Stimulated activated naive CD4-positive, alpha-beta T cell treated with Interleukin-2 at 50 U/mL for 16 hours (primary cell): Measurements from ENCODE around the gene LAMTOR5.
"Not testable (repeated sequence)": the region's sequence is repeated elsewhere in the genome, so short reads cannot be mapped to it uniquely, and the experiment has no call there.

ENCODE experiments used
- DNase-seq: peaks from one replicate; lab custom pipeline; 2025; lab: John Stamatoyannopoulos, UW

Gene LAMTOR5

GRCh38 chr1:110426854-110427253 is 19.4 kb upstream of the LAMTOR5 start:
- no peak for DNase-seq

DNA sequence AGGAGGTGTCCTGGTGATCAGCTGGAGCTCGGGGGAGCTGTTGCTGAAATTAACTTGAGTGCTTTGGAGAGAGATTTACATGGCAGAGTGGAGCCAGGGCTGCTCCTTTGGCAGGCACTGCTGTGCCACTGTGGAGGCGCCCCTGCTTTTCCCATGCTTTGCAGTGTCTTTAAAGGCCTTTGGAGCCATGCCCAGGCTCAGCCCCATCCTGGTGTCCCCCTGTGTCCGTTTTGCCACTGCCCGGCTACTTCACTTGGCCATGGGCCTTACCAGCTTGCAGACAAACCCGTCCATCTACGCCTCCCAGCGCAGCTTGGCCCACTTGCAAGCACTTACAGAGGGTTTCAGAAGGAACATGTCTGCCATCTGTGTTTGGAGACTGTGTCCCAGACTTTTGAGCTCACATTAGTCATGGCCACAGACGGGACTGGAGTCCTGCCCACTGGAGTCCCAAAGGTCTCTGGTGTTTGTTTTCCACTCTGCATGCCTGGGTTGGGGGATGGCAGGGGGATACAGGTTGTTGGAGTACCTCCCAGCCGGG is 18.2 kb upstream of the LAMTOR5 start:
- no peak for DNase-seq

GRCh38 chr1:110424699-110425611 is 17.5 kb upstream of the LAMTOR5 start:
- DNase-seq: no peak

- no peak for DNase-seq
Observed at GRCh38 chr1:110420874-110421793, 13.6 kb upstream of the LAMTOR5 start.

GRCh38 chr1:110420023-110420662 is 12.6 kb upstream of the LAMTOR5 start:
- no peak for DNase-seq

- DNase-seq: no peak
Observed at GRCh38 chr1:110418729-110419128, 11.2 kb upstream of the LAMTOR5 start.

DNA sequence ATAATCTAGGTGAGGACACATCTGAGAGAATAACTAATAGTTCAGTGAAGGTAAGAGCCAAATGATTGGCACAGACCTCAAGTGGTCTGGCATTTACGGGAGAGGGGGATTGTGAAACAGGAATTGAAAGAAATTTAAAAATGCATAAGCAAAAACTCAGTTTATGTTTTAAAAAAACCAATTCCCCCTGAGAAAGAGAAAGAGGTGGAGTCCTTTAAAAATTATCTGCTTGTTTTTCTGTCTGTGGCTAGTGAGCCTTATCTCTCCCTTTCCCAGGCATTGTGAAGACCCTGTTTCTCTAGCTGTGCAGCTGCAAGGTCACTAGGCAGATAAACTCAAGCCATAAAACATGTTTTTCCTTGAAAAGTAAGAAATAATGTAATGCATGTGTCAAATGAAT is 5.6 kb upstream of the LAMTOR5 start:
- DNase-seq: not testable (repeated sequence)

DNA sequence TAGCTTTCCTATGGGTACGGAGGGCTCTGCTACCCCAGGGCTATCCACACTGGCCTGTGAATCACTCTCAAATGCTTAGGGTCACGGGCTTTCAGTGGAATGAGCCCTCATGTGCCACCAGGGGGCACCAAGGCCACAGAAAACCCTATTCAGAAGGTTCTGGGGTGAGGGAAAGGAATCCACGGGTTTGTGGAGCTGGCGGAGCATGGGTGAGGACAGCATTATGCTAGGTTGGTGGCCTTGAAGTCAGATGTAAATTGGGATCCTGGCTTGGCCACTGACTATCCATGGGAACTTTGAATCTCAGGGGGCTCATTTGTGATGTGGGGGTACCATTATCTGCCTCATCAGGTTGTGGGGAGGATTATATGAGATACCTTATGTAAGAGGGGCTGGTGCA is 5.1 kb upstream of the LAMTOR5 start:
- peak; percentile 56 for DNase-seq

DNA sequence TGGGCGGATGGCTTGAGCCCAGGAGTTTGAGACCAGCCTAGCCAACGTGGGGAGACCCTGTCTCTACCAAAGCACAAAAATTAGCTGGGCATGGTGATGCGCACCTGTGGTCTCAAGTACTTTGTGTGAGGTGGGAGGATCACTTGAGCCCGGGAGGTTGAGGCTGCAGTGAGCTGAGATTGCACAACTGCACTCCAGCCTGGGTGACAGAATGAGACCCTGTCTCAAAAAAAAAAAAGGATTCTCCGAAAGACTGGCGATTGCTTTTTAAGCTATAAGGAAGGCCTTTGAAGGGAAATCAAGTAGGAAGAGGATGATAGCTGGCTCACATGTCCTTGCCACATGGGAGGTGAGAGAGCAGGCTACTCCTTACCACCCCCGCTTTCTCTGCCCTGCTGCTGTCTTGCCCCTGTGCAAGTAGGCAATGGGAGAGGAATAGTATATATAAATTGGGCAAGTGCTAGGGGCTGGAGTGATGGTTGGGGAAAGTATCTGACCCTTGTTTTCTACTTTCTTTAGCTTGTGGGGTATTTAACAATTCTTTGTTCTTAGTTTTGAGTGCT is 3.8 kb upstream of the LAMTOR5 start:
- no peak for DNase-seq

GRCh38 chr1:110409316-110409715 is 1.8 kb upstream of the LAMTOR5 start:
- DNase-seq: no peak

GRCh38 chr1:110408488-110408887 is 994 bp upstream of the LAMTOR5 start:
- DNase-seq: no peak

GRCh38 chr1:110406407-110406806 is 1.1 kb downstream of the LAMTOR5 start:
- not testable (repeated sequence) for DNase-seq

DNA sequence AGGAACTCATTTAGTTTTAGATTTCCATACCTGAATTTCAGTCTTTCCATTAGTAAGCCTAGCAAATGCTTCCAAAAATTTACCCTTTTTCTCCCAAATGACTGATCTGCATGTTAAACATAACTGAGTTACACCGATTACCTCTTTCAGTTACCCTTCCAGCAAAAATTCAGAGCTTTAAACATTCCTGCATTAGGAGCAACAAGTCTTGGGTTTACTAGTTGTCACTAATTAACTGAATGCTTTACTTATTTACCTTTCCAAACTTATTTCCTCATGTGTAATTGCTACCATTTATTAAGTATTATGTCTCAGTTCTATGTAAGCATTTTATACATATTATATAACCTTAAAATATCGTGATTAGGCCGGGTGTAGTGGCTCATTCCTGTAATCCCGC is 3.1 kb downstream of the LAMTOR5 start:
- no peak for DNase-seq

DNA sequence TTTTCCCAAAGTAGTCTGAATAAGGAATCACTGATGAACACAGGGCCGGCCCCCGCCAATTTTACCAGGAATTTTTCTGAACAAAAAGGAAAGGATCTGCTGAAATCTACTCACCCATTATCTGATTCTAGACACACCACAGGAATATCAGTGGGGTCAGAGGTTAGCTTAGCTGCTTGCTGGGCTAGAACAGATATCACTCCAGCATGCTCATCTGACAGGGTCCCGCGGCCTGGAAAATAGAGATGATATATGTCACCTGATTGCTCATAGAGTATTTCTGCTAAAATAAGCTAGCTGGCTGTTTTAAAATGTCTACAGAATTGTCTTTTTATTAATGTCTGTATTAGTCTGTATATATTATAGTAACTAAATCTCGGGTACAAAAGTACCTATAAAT is 3.7 kb downstream of the LAMTOR5 start:
- DNase-seq: no peak

DNA sequence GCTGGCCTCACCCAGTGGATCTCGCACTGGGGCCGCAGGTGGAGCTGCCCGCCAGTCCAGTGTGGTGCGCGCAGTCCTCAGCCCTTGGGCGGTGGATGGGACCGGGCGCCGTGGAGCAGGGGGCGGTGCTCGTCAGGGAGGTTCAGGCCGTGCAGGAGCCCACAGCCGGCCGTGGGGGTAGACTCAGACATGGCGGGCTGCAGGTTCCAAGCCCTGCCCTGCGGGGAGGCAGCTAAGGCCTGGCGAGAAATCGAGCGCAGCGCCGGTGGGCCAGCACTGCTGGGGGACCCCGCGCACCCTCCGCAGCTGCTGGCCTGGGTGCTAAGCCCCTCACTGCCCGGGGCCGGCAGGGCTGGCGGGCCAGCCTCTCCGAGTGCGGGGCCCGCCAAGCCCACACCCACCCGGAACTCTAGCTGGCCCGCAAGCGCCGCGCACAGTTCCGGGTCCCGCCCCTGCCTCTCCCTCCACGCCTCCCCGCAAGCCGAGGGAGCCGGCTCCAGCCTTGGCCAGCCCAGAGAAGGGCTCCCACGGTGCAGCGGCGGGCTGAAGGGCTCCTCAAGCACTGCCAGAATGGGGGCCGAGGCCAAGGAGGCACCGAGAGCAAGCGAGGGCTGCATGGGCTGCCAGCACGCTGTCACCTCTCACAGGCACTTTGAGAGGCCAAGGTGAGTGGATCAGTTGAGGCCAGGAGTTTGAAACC is 11.1 kb downstream of the LAMTOR5 start:
- not testable (repeated sequence) for DNase-seq

DNA sequence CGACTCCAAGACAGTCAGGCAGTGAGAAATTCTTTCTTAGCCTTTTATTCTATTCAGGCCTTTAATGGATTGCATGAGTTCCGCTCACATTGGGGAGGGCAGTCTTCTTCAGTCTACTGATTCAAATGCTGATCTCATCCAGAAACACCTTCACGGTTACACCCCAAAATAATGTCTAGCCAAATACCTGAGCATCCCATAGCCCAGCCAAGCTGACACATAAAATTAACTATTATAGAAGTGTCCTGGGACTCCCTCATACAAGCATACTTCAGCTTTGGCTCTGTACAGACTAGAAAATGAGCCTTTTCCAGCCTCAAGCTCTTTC is 13.0 kb downstream of the LAMTOR5 start:
- no peak for DNase-seq

GRCh38 chr1:110393691-110394492 is 13.6 kb downstream of the LAMTOR5 start:
- no peak for DNase-seq

GRCh38 chr1:110393286-110393685 is 14.2 kb downstream of the LAMTOR5 start:
- no peak for DNase-seq

- DNase-seq: no peak
Observed at GRCh38 chr1:110390692-110391245, 16.7 kb downstream of the LAMTOR5 start, which contains the start of gene SLC16A4. Gene SLC16A4, minus strand, starts transcription at chr1:110391026. Its CDS starts 1,703 bp downstream, at chr1:110389323.

GRCh38 chr1:110390096-110390495 is 17.4 kb downstream of the LAMTOR5 start:
- DNase-seq: no peak
